Panc1 (cell line): ENCODE measurements around the gene BTBD19. TPM values are rescaled to one million over a fixed set of nuclear protein-coding genes. Genes with fewer than 3 reads are reported as not detected.
"Not testable (repeated sequence)": the region's sequence is repeated elsewhere in the genome, so short reads cannot be mapped to it uniquely, and the experiment has no call there.

Source experiments
- ATAC-seq: fragments of 200-7000 bp; cut with Tn5 transposase; 2 replicates; pipeline ENCODE4 v1.9.1; 2020; ENCODE audit warnings: mild to moderate bottlenecking, moderate library complexity
- BruUV-seq: library from RNA; stranded (reverse); fragments of 400-500 nt; replicated peaks from 2 replicates; lab custom pipeline; 2021; lab: Mats Ljungman, UMichigan
- CTCF ChIA-PET: fragments of 300-600 bp; sonication (Branson Sonifier 250); formaldehyde crosslinking; loops from one replicate; lab custom pipeline; 2022; ENCODE audit warnings: antibody characterized with exemption; lab: Charles Lee
- POLR2A ChIA-PET: fragments of 300-600 bp; sonication (Branson Sonifier 250); formaldehyde crosslinking; loops from one replicate; lab custom pipeline; 2022; ENCODE audit warnings: antibody characterized with exemption; lab: Charles Lee
- DNase-seq: peaks from one replicate; pipeline ENCODE4 v3.0.0-alpha.2; 2010; ENCODE audit warnings: low read depth, low spot score
- H3K27ac ChIP-seq: 2 replicates; pipeline ENCODE4 v1.5.1; 2011; ENCODE audit warnings: mild to moderate bottlenecking, low read length, inconsistent platforms
- H3K27me3 ChIP-seq: fragments of 200-500 bp; sonication (Bioruptor generic); 2 replicates; pipeline ENCODE4 v1.6.0; 2014; ENCODE audit warnings: low read length, inconsistent platforms; ENCODE audit not compliant: control insufficient read depth, insufficient read depth
- H3K36me3 ChIP-seq: fragments of 200-500 bp; sonication (Bioruptor generic); 2 replicates; pipeline ENCODE4 v1.5.1; 2014; ENCODE audit warnings: inconsistent platforms, mild to moderate bottlenecking, low read length, moderate library complexity; ENCODE audit not compliant: control insufficient read depth, insufficient read depth
- H3K4me1 ChIP-seq: 2 replicates; pipeline ENCODE4 v1.5.1; 2011; ENCODE audit warnings: inconsistent platforms, mild to moderate bottlenecking, low read length, moderate library complexity; ENCODE audit not compliant: control insufficient read depth, insufficient read depth
- H3K4me3 ChIP-seq, 2 experiments: 2 replicates each; pipeline ENCODE4 v1.5.1; 2011 to 2012; ENCODE audit warnings: low read depth in 2 of 2, low read length in 2 of 2, mild to moderate bottlenecking in 2 of 2, inconsistent platforms in 1 of 2, moderate library complexity in 1 of 2
- H3K9me3 ChIP-seq: fragments of 200-500 bp; sonication (Bioruptor generic); 2 replicates; pipeline ENCODE4 v1.5.1; 2014; ENCODE audit warnings: low read depth, mild to moderate bottlenecking, inconsistent platforms, low read length, moderate library complexity; ENCODE audit not compliant: control insufficient read depth, insufficient read depth
- POLR2AphosphoS5 ChIP-seq: IDR thresholded peaks from 2 replicates; pipeline ENCODE4 v1.6.1; 2012; ENCODE audit warnings: mild to moderate bottlenecking, low read depth, low read length, moderate library complexity
- SIN3A ChIP-seq: IDR thresholded peaks from 2 replicates; pipeline ENCODE4 v1.6.1; 2012; ENCODE audit warnings: low read depth, mild to moderate bottlenecking, low read length, moderate library complexity, borderline replicate concordance; ENCODE audit not compliant: insufficient read depth
- TCF7L2 ChIP-seq: IDR thresholded peaks from 2 replicates; pipeline ENCODE4 v1.6.1; 2011; ENCODE audit warnings: mild to moderate bottlenecking, low read depth, low read length, inconsistent platforms
- in situ Hi-C: cut with HindIII; loops from 2 replicates; pipeline ENCODE4 v1.10.0; 2016; ENCODE audit warnings: low sequenced_read_pairs, low pct_unique_long_range_greater_than_20kb
- intact Hi-C: fragments of 100-400 bp; cut with micrococcal nuclease; formaldehyde crosslinking; loops from one replicate; pipeline ENCODE4 v1.10.0; 2022; ENCODE audit not compliant: unreplicated experiment
- total RNA-seq: library from RNA; stranded (reverse); gene quantifications from one replicate; pipeline ENCODE4 v1.2.1, GENCODE V29; 2021; ENCODE audit not compliant: unreplicated experiment
- TF ChIP-seq, protein P1 (sequence below): fragments of 450-650 bp; IDR thresholded peaks from 2 replicates; pipeline ENCODE4 v1.5.1; 2017; ENCODE audit warnings: mild to moderate bottlenecking
- TF ChIP-seq, protein P2 (sequence below), 2 experiments: IDR thresholded peaks; 2 replicates each; pipeline ENCODE4 v1.6.1; 2011 to 2012; ENCODE audit warnings: low read depth in 2 of 2, control low read depth in 1 of 2, low read length in 1 of 2, mild to moderate bottlenecking in 1 of 2, moderate library complexity in 1 of 2; ENCODE audit not compliant: insufficient read depth in 1 of 2

Gene BTBD19
- total RNA-seq, 1 experiment from 2014 or later, result 2.6 TPM

- Histone ChIP-seq H3K27me3 (no peaks in the 10 kb centered on the region), H3K4me1 (peaks cover 4% of the 10 kb centered on the region; the same call in 1 of the 2 replicates), H3K4me3 (no peak overlapping the region), H3K36me3 (no peaks in the 10 kb centered on the region), H3K27ac (no peak overlapping the region), H3K9me3 (no peaks in the 10 kb centered on the region)
- DNase-seq (no peak), ATAC-seq (no peak)
- TF ChIP-seq, protein P1, sequence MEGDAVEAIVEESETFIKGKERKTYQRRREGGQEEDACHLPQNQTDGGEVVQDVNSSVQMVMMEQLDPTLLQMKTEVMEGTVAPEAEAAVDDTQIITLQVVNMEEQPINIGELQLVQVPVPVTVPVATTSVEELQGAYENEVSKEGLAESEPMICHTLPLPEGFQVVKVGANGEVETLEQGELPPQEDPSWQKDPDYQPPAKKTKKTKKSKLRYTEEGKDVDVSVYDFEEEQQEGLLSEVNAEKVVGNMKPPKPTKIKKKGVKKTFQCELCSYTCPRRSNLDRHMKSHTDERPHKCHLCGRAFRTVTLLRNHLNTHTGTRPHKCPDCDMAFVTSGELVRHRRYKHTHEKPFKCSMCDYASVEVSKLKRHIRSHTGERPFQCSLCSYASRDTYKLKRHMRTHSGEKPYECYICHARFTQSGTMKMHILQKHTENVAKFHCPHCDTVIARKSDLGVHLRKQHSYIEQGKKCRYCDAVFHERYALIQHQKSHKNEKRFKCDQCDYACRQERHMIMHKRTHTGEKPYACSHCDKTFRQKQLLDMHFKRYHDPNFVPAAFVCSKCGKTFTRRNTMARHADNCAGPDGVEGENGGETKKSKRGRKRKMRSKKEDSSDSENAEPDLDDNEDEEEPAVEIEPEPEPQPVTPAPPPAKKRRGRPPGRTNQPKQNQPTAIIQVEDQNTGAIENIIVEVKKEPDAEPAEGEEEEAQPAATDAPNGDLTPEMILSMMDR, result no peak
- TF ChIP-seq SIN3A, result no peak
- no peak for TF ChIP-seq TCF7L2
- TF ChIP-seq POLR2AphosphoS5, result no peak
- TF ChIP-seq, protein P2, sequence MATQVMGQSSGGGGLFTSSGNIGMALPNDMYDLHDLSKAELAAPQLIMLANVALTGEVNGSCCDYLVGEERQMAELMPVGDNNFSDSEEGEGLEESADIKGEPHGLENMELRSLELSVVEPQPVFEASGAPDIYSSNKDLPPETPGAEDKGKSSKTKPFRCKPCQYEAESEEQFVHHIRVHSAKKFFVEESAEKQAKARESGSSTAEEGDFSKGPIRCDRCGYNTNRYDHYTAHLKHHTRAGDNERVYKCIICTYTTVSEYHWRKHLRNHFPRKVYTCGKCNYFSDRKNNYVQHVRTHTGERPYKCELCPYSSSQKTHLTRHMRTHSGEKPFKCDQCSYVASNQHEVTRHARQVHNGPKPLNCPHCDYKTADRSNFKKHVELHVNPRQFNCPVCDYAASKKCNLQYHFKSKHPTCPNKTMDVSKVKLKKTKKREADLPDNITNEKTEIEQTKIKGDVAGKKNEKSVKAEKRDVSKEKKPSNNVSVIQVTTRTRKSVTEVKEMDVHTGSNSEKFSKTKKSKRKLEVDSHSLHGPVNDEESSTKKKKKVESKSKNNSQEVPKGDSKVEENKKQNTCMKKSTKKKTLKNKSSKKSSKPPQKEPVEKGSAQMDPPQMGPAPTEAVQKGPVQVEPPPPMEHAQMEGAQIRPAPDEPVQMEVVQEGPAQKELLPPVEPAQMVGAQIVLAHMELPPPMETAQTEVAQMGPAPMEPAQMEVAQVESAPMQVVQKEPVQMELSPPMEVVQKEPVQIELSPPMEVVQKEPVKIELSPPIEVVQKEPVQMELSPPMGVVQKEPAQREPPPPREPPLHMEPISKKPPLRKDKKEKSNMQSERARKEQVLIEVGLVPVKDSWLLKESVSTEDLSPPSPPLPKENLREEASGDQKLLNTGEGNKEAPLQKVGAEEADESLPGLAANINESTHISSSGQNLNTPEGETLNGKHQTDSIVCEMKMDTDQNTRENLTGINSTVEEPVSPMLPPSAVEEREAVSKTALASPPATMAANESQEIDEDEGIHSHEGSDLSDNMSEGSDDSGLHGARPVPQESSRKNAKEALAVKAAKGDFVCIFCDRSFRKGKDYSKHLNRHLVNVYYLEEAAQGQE (IDR thresholded peaks at IDR 0.05; ENCODE audit: insufficient read depth in 1 of 2, low read depth in 2 of 2, low read length in 1 of 2), result no peak
- BruUV-seq, result no TSS peak
- POLR2A ChIA-PET, result interaction anchor here (0.7 kb wide), 1 partner anchor 101 kb away, joined by 7 read pairs; no protein-coding TSS in a partner anchor
- intact Hi-C loops (no loop called here), in situ Hi-C loops (no loop called here)
- CTCF ChIA-PET, result interaction anchor here (0.6 kb wide), 2 partner anchors 268 to 1536 kb away, joined by 4 to 5 read pairs; no protein-coding TSS in a partner anchor
Observed at GRCh38 chr1:44822131-44822701, 13.9 kb downstream of the BTBD19 start.

DNA sequence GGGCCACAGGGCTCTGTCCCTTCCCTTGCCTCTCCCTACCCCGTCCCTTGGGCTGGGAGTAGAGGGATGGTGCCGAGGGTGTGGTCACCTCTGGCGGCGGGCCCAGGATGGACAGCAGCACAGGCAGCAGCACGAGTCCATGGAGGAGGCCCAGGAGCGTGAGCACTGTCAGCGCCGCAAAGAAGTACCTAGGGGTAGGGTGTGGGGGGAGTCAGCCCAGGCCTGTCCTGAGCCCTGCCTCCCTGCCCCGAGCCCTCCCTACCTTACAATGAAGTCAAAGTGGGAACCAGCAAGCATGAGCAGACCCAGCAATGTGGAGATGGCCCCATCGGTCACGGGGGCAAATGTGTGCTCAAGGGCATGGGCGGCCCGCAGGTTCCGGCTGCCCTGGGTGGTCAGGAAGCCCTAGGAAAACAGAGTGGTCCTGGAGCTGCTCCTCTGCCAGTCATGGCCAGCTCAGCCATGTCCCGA, 14.7 kb downstream of the BTBD19 start:
- H3K36me3 ChIP-seq, result no peaks in the 10 kb centered on the region
- ATAC-seq (no peak), DNase-seq (no peak)
- POLR2A ChIA-PET, result interaction anchor here (0.9 kb wide), 1 partner anchor 101 kb away, joined by 3 read pairs; no protein-coding TSS in a partner anchor
- BruUV-seq, result no TSS peak
- CTCF ChIA-PET, result no interaction called here
- H3K4me3 ChIP-seq, result no peak overlapping the region
- intact Hi-C loops, result no loop called here
- no peak overlapping the region for H3K27ac ChIP-seq
- no peaks in the 10 kb centered on the region for H3K9me3 ChIP-seq
- TF ChIP-seq POLR2AphosphoS5 (no peak), SIN3A (no peak), TCF7L2 (no peak)
- peaks cover 4% of the 10 kb centered on the region; the same call in 1 of the 2 replicates for H3K4me1 ChIP-seq
- no peaks in the 10 kb centered on the region for H3K27me3 ChIP-seq
- in situ Hi-C loops, result no loop called here

GRCh38 chr1:44824392-44824791, 16.1 kb downstream of the BTBD19 start:
- H3K9me3 ChIP-seq, in situ Hi-C loops, H3K4me1 ChIP-seq, ATAC-seq, H3K27ac ChIP-seq, BruUV-seq, DNase-seq, H3K36me3 ChIP-seq, intact Hi-C loops, H3K27me3 ChIP-seq, CTCF ChIA-PET, H3K4me3 ChIP-seq: not testable (repeated sequence)
- POLR2A ChIA-PET, result interaction anchor here (0.6 kb wide), 1 partner anchor 758 kb away, joined by 3 read pairs; no protein-coding TSS in a partner anchor
